ENCODE results near the gene KCND1.

The KCND1 gene

DNA sequence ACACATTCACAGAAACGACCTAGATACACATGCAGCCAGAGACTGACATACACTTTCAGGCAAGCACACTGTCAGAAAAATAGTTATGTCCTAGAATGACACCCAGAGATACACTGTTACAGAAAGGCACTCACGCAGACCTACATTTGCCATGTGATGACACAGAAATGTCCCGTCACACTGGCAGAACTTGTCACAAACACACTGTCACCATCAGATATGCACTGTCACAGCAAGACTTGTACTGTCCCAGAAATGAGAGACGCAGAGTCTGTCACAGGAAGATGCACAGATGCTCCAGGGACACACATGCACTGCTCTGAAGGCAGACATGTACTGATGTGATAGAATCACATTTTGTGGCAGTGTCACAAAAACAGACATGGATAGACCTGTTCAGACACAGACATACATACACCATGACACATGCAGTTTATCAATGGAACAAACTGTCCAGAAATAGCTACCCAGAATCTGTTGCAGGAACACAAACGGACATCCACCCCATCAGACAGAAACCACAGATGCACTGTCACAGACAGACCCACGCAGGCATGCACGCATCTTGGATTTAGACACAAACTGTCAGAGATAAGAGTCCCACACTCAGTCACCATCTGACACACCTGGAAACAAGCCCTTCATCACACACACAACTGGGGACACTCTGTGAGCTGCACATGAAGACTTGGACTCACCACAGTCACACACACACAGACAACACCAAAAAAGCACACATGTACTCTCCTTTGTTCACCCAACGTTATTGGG, 51.5 kb downstream of the KCND1 start:
- H3K9me2 ChIP-seq (replicated peaks; ENCODE audit: insufficient read depth, low read length), result no peaks in the 10 kb centered on the region
- H2AFZ ChIP-seq (ENCODE audit: low read depth, low read length, severe bottlenecking), result no peak overlapping the region
- no peaks in the 10 kb centered on the region for H3K36me3 ChIP-seq (ENCODE audit: low read length)
- peak overlapping the region; percentile 53 for H3K27ac ChIP-seq (ENCODE audit: low read depth, low read length)
- H3K79me2 ChIP-seq (ENCODE audit: insufficient read depth, low read length), result peaks cover 19% of the 10 kb centered on the region
- H3K27me3 ChIP-seq (ENCODE audit: low read length), result no peaks in the 10 kb centered on the region
- TF ChIP-seq EZH2phosphoT487 (conservative IDR thresholded peaks at IDR 0.05; ENCODE audit: low read length) (no peak), CTCF (IDR thresholded peaks at IDR 0.05; ENCODE audit: insufficient read depth, low read length, poor library complexity, severe bottlenecking) (no peak)
- peaks cover 17% of the 10 kb centered on the region for H3F3A ChIP-seq (ENCODE audit: insufficient read depth)
- no peak overlapping the region for H3K4me3 ChIP-seq (ENCODE audit: insufficient read depth, low read length, poor library complexity, severe bottlenecking)
- no peaks in the 10 kb centered on the region for H3K9me3 ChIP-seq (ENCODE audit: insufficient read depth, low read length)
- H4K20me1 ChIP-seq (ENCODE audit: low read depth, low read length), result no peaks in the 10 kb centered on the region
- H3K9ac ChIP-seq (ENCODE audit: low read length), result no peak overlapping the region
- H3K4me2 ChIP-seq (ENCODE audit: low read depth, low read length, poor library complexity, severe bottlenecking), result no peak overlapping the region

DNA sequence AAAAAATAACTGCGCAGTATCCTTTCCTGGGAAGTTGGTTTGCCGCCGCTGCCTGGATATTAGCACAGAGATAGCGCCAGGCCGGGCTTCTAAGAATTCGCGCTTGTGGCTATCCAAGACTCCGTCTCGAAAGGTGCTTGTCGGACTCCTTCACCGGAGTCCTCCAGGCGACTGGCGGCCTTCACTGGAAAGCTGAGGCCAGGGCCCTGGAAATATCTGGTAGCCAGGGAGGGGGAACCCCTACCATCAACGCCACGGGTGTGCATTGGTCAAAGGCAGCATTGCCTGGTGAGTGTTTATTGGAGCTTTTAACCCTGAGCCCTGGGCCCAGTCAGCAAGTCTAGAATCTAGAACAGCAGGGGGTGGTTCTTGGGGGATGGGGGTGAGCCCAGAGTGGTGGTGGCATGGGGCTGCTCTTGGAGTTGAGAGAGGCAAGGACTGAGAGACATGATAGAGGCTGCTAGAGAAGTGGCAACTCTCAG, 52.2 kb downstream of the KCND1 start:
- H3K4me2 ChIP-seq (ENCODE audit: low read depth, low read length, poor library complexity, severe bottlenecking), result peak overlapping the region; percentile 27
- no peaks in the 10 kb centered on the region for H4K20me1 ChIP-seq (ENCODE audit: low read depth, low read length)
- no peak overlapping the region for H3K9ac ChIP-seq (ENCODE audit: low read length)
- peaks cover 19% of the 10 kb centered on the region for H3K79me2 ChIP-seq (ENCODE audit: insufficient read depth, low read length)
- no peaks in the 10 kb centered on the region for H3K27me3 ChIP-seq (ENCODE audit: low read length)
- H2AFZ ChIP-seq (ENCODE audit: low read depth, low read length, severe bottlenecking), result no peak overlapping the region
- H3K4me3 ChIP-seq (ENCODE audit: insufficient read depth, low read length, poor library complexity, severe bottlenecking), result no peak overlapping the region
- H3F3A ChIP-seq (ENCODE audit: insufficient read depth), result peaks cover 17% of the 10 kb centered on the region
- TF ChIP-seq CTCF (IDR thresholded peaks at IDR 0.05; ENCODE audit: insufficient read depth, low read length, poor library complexity, severe bottlenecking) (no peak), EZH2phosphoT487 (conservative IDR thresholded peaks at IDR 0.05; ENCODE audit: low read length) (no peak)
- no peaks in the 10 kb centered on the region for H3K9me2 ChIP-seq (replicated peaks; ENCODE audit: insufficient read depth, low read length)
- H3K27ac ChIP-seq (ENCODE audit: low read depth, low read length), result peak overlapping the region; percentile 53
- H3K9me3 ChIP-seq (ENCODE audit: insufficient read depth, low read length), result no peaks in the 10 kb centered on the region
- H3K36me3 ChIP-seq (ENCODE audit: low read length), result no peaks in the 10 kb centered on the region

DNA sequence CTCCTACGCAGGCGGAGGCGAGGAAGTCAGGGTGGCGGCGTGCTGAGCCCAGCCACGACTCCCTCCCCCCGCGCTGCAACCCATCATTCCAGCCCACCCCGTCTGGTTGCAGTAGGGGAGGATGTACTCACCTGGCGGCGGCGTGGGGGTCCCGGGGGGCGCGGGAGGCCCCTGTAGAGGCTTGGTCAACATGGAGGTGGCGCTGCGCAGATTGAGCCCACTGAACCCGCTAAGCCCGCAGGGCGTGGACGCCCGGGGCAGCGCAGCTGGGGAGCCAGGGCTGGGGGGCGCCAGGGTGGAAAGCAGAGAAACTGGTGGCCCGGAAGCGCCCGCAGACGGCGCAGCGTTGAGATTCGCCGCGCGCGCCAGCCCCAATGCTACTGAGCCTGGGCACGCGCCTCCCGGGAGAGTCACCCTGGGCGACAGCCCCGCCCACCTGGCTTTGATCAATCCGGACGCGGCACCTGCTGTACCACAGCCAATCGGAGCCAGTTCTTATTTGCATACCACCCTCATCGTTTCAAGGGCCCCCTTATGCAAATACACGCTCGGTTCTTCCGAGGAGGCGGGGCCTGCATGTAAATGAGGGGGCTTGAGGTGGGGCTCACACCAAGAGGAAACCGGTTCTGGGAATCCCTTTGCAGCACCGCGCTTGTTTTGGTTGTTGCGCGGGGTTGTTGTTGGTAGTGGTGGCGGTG, 52.9 kb downstream of the KCND1 start, which contains the start of gene PIM2:
PIM2 (minus strand) TSS at position 382 of the 698 bp plus-strand sequence; CDS start at position 192, 190 bp downstream.
- Histone ChIP-seq H3K36me3 (ENCODE audit: low read length) (no peaks in the 10 kb centered on the region), H3F3A (ENCODE audit: insufficient read depth) (peaks cover 17% of the 10 kb centered on the region), H3K9me2 (replicated peaks; ENCODE audit: insufficient read depth, low read length) (no peaks in the 10 kb centered on the region), H2AFZ (ENCODE audit: low read depth, low read length, severe bottlenecking) (no peak within 1 kb of the TSS), H3K9me3 (ENCODE audit: insufficient read depth, low read length) (no peaks in the 10 kb centered on the region), H3K4me3 (ENCODE audit: insufficient read depth, low read length, poor library complexity, severe bottlenecking) (peak within 1 kb of the TSS; percentile 76), H4K20me1 (ENCODE audit: low read depth, low read length) (no peaks in the 10 kb centered on the region), H3K4me2 (ENCODE audit: low read depth, low read length, poor library complexity, severe bottlenecking) (peak within 1 kb of the TSS; percentile 71), H3K27me3 (ENCODE audit: low read length) (no peaks in the 10 kb centered on the region), H3K9ac (ENCODE audit: low read length) (peak within 1 kb of the TSS; percentile 75), H3K79me2 (ENCODE audit: insufficient read depth, low read length) (peaks cover 19% of the 10 kb centered on the region), H3K27ac (ENCODE audit: low read depth, low read length) (peak within 1 kb of the TSS; percentile 82)
- TF ChIP-seq CTCF (IDR thresholded peaks at IDR 0.05; ENCODE audit: insufficient read depth, low read length, poor library complexity, severe bottlenecking) (no peak), EZH2phosphoT487 (conservative IDR thresholded peaks at IDR 0.05; ENCODE audit: low read length) (no peak)
